Measurements from ENCODE around the gene PRKX. TPM values are rescaled to one million over a fixed set of nuclear protein-coding genes. Genes with fewer than 3 reads are reported as not detected.

The PRKX gene
- total and polyA plus RNA-seq, 2 of the 8 experiments (the other 6 are each of a cell fraction or from before 2014, with no cell fraction given): 19.4 to 55.3 TPM

DNA sequence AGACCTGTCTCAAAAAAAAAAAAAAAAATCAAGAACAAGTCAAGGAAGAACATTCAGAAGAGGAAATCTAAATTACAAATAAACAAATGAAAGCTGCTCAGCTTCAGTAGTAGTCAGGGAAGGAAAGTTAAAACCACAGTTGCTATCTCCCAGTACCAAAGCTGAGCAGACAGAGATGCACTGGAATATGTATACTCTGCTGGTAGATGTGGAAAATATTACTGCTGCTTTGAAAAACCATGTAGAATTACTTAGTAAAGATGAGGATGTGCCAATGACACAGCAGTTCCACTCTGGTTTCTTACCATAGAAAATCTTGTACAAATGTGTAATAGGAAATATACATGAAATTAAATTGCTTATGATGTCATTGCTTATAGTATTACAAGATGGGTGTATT is 25.1 kb upstream of the PRKX start (continued):
- TF ChIP-seq CHD7 (IDR thresholded peaks at IDR 0.05; ENCODE audit: insufficient replicate concordance, low read length): no peak
- TF ChIP-seq ASH2L (IDR thresholded peaks at IDR 0.05; ENCODE audit: low read length): no peak
- TF ChIP-seq SUZ12 (IDR thresholded peaks at IDR 0.05; ENCODE audit: low read length): no peak
- no peak for TF ChIP-seq CHD1 (IDR thresholded peaks at IDR 0.05; ENCODE audit: low read depth, low read length)
